Karpas-422 (cell line): ENCODE data around the gene ZNF222. TPM values are rescaled to one million over a fixed set of nuclear protein-coding genes. Genes with fewer than 3 reads are reported as not detected.

Experiments used
- DNase-seq: peaks from one replicate; pipeline ENCODE4 v3.0.0-alpha.2; 2015
- H2AFZ ChIP-seq: fragments of 200-600 bp; sonication (generic); 2 replicates; pipeline ENCODE4 v1.6.1; 2014; ENCODE audit warnings: antibody characterized with exemption, low read length, mixed read lengths
- H3K27ac ChIP-seq: fragments of 200-600 bp; sonication (generic); 2 replicates; pipeline ENCODE4 v1.5.1; 2014; ENCODE audit warnings: mild to moderate bottlenecking, low read length, moderate library complexity
- H3K27me3 ChIP-seq: fragments of 200-600 bp; sonication (generic); 2 replicates; pipeline ENCODE4 v1.6.1; 2014; ENCODE audit warnings: low read length, mixed read lengths
- H3K36me3 ChIP-seq: fragments of 200-600 bp; sonication (generic); 2 replicates; pipeline ENCODE4 v1.6.1; 2014; ENCODE audit warnings: low read length, mixed read lengths; ENCODE audit not compliant: insufficient read depth
- H3K4me1 ChIP-seq: fragments of 200-600 bp; sonication (generic); 2 replicates; pipeline ENCODE4 v1.6.1; 2014; ENCODE audit warnings: mild to moderate bottlenecking, low read length, mixed read lengths
- H3K4me2 ChIP-seq: fragments of 200-600 bp; sonication (generic); 2 replicates; pipeline ENCODE4 v1.6.1; 2014; ENCODE audit warnings: low read length, low read depth, mild to moderate bottlenecking; ENCODE audit not compliant: poor library complexity, severe bottlenecking
- H3K4me3 ChIP-seq: fragments of 200-600 bp; sonication (generic); 2 replicates; pipeline ENCODE4 v1.5.1; 2014; ENCODE audit warnings: mild to moderate bottlenecking, antibody characterized with exemption, low read length, mixed read lengths
- H3K79me2 ChIP-seq: fragments of 200-600 bp; sonication (generic); 2 replicates; pipeline ENCODE4 v1.6.1; 2014; ENCODE audit warnings: mild to moderate bottlenecking, low read length, mixed read lengths
- H3K9ac ChIP-seq: fragments of 200-600 bp; sonication (generic); 2 replicates; pipeline ENCODE4 v1.6.0; 2014; ENCODE audit warnings: low read length
- H3K9me2 ChIP-seq: fragments of 200-600 bp; sonication (generic), shearing (Covaris generic); replicated peaks from 2 replicates; pipeline ENCODE4 v1.6.0; 2014; ENCODE audit warnings: mild to moderate bottlenecking, low read length, moderate library complexity; ENCODE audit not compliant: insufficient read depth
- H3K9me3 ChIP-seq: fragments of 300-700, 200-600 bp; sonication (generic); 2 replicates; pipeline ENCODE4 v1.6.1; 2014; ENCODE audit warnings: low read length, mixed read lengths
- H4K20me1 ChIP-seq: fragments of 200-600 bp; sonication (generic); 2 replicates; pipeline ENCODE4 v1.6.1; 2014; ENCODE audit warnings: mild to moderate bottlenecking, antibody characterized with exemption, low read length, low read depth; ENCODE audit not compliant: insufficient read depth
- total RNA-seq: library from RNA; depleted of rRNA; stranded (reverse); fragments of >200 nt; shearing (Covaris generic); gene quantifications from 2 replicates; pipeline ENCODE4 v1.2.3, GENCODE V29; 2014; ENCODE audit warnings: low replicate concordance

ZNF222 gene
- total RNA-seq, 1 experiment from 2014 or later = 1.7 TPM

DNA sequence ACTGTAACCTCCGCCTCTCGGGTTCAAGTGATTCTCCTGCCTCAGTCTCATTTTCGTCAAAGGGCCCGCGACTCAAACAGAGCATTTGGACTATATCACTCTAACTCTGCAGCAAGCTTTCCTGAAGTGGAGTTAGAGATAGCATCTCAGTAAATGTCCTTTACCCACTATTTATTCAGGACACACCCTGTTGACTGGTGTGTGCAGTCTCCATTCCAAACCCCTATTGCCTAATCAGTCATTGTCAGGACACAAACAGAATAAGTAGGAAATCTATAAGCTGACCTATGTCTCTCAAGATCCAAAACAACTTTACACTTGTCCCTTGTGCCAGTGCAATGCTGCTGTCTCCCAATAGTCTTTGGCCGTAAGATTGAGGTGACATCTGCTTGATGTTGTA, 1.4 kb downstream of the ZNF222 start:
- H4K20me1 ChIP-seq = no peaks in the 10 kb centered on the region
- peaks cover 14% of the 10 kb centered on the region for H3K9me3 ChIP-seq
- no peak overlapping the region for H3K27ac ChIP-seq
- no peaks in the 10 kb centered on the region for H3K79me2 ChIP-seq
- no peaks in the 10 kb centered on the region for H3K9me2 ChIP-seq
- no peak overlapping the region for H3K9ac ChIP-seq
- no peak for DNase-seq
- no peak overlapping the region for H3K4me2 ChIP-seq
- no peaks in the 10 kb centered on the region for H3K27me3 ChIP-seq
- peaks cover 15% of the 10 kb centered on the region for H3K36me3 ChIP-seq
- H3K4me3 ChIP-seq = no peak overlapping the region
- no peak overlapping the region for H2AFZ ChIP-seq
- peaks cover 7% of the 10 kb centered on the region for H3K4me1 ChIP-seq

DNA sequence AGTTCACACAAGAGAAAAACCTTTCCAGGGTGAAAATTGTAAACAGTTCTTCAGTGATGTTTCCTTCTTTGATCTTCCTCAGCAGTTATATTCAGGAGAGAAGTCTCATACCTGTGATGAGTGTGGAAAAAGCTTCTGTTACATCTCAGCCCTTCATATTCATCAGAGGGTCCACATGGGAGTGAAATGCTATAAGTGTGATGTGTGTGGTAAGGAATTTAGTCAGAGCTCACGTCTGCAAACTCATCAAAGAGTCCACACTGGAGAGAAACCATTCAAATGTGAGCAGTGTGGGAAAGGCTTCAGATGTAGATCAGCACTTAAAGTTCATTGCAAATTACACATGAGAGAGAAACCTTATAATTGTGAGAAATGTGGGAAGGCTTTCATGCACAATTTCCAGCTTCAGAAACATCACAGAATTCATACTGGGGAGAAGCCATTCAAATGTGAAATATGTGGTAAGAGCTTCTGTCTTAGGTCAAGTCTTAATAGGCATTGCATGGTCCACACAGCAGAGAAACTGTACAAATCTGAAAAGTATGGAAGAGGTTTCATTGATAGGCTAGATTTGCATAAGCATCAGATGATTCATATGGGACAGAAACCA, 6.9 kb downstream of the ZNF222 start:
- Histone ChIP-seq H3K36me3 (peaks cover 22% of the 10 kb centered on the region), H3K27ac (no peak overlapping the region), H3K9ac (no peak overlapping the region), H2AFZ (no peak overlapping the region), H3K4me1 (no peaks in the 10 kb centered on the region), H3K4me3 (no peak overlapping the region), H3K4me2 (no peak overlapping the region), H4K20me1 (no peaks in the 10 kb centered on the region), H3K79me2 (no peaks in the 10 kb centered on the region), H3K9me2 (no peaks in the 10 kb centered on the region), H3K27me3 (no peaks in the 10 kb centered on the region), H3K9me3 (peaks cover 26% of the 10 kb centered on the region)
- DNase-seq = no peak

DNA sequence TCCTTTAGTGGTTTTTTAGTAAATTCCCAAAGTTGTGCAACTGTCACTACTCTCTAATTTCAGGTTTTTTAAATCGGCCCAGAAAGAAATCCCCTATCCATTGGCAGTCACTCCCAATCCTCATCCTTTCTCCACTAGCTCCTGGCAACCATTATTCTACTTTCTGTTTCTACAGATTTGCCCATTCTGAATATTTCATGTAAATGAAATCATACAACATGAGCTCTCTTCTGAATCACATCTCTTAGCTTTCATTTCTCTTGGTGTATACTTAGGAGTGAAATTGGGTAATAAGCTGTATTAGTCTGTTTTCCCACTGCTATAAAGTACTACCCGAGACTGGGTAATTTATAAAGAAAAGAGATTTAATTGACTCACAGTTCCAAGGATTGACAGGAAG, 17.0 kb downstream of the ZNF222 start:
- H3K4me3 ChIP-seq = no peak overlapping the region
- no peak overlapping the region for H3K4me2 ChIP-seq
- H3K27ac ChIP-seq = no peak overlapping the region
- DNase-seq = no peak
- no peaks in the 10 kb centered on the region for H3K79me2 ChIP-seq
- H2AFZ ChIP-seq = no peak overlapping the region
- no peaks in the 10 kb centered on the region for H3K27me3 ChIP-seq
- H3K4me1 ChIP-seq = no peaks in the 10 kb centered on the region
- no peak overlapping the region for H3K9ac ChIP-seq
- no peaks in the 10 kb centered on the region for H3K36me3 ChIP-seq
- H4K20me1 ChIP-seq = no peaks in the 10 kb centered on the region
- H3K9me3 ChIP-seq = no peaks in the 10 kb centered on the region
- H3K9me2 ChIP-seq = no peaks in the 10 kb centered on the region

DNA sequence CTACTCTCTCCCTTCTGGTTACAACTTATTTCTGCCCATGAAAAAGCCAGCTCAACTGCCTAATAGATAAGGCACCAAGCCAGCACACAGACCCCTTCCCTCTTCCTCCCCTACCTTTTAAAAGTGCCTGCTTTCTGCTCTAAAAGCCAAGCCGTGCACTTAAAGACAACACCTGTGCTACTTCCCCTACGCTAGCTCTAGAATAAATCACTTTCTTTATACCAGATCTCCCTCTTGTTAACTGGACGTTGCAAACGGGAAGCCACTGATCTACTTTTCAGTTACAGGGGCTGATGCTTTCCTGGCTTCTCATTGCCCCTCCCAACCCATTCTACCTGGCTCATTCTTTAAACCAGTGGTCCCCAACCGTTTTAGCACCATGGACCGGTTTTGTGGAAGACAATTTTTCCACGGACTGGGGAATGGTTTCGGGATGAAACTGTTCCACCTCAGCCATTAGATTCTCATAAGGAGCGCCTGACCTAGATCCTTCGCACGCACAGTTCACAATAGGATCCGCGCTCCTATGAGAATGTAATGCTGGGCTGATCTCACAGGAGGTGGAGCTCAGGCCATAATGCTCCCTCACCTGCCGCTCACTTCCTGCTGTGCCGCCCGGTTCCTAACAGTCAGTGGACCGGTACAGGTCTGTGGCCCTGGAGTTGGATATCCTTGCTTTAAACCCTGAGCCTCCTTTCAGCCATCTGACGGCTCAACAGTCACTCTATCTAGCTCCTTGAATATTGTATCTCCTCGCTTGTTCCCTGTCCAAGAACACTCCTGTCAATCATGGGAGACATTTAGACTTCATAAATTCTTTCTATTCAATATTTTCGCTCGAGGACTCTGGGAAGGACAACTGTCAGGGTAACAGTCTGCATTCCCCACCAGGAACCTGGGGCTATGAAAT, 25.8 kb downstream of the ZNF222 start:
- H3K4me3 ChIP-seq = no peak overlapping the region
- no peaks in the 10 kb centered on the region for H3K4me1 ChIP-seq
- H3K27ac ChIP-seq = no peak overlapping the region
- H3K4me2 ChIP-seq = no peak overlapping the region
- H4K20me1 ChIP-seq = no peaks in the 10 kb centered on the region
- H3K79me2 ChIP-seq = no peaks in the 10 kb centered on the region
- no peaks in the 10 kb centered on the region for H3K27me3 ChIP-seq
- no peak for DNase-seq
- no peak overlapping the region for H2AFZ ChIP-seq
- H3K36me3 ChIP-seq = no peaks in the 10 kb centered on the region
- no peaks in the 10 kb centered on the region for H3K9me2 ChIP-seq
- no peak overlapping the region for H3K9ac ChIP-seq
- H3K9me3 ChIP-seq = no peaks in the 10 kb centered on the region

DNA sequence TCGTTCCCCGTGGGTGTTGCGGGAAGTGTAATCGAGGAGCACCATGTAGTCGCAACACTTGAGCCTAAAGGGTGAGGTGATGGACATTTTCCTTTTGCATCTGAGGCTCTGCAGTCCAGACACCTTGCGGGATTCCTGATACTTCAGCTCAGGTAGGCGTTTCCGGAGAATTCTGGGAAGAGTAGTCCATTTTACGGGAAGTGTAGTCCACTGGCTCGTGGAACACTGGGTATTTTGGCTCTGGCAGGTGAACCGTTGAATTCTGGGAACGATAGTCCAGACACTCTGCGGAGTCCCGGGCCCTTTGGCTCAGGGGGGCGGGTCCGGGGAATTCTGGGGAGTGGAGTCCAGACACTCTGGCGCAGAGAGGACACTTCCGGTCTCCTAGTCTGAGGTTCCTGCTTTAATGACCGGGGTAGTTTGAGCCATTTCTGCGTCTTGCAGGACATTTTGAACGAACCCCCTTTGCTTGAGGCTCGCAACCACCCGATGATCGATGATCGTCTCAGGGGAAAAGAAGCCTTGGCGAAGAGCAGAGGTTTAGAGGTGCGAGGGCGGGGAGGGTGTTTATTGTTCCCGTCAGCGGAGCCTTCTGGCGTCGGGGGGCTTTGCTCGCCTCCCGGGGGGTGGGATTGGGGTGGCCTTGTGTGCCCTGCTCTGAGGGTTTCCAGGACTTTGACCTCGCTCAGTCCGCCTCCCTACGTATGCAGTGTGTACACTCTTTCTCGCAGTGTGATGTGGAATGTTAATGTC, 26.6 kb downstream of the ZNF222 start, which contains the start of gene ZNF223:
TSS of gene ZNF223 (plus strand) at position 387 of the 753 bp plus-strand sequence. CDS start 3,141 bp downstream, outside the sequence.
- H3K4me2 ChIP-seq = no peak within 1 kb of the TSS
- DNase-seq = no peak
- no peaks in the 10 kb centered on the region for H3K36me3 ChIP-seq
- H3K27ac ChIP-seq = no peak within 1 kb of the TSS
- H3K9me3 ChIP-seq = no peaks in the 10 kb centered on the region
- H3K4me1 ChIP-seq = no peaks in the 10 kb centered on the region
- no peak within 1 kb of the TSS for H3K9ac ChIP-seq
- H2AFZ ChIP-seq = no peak within 1 kb of the TSS
- H3K9me2 ChIP-seq = no peaks in the 10 kb centered on the region
- no peaks in the 10 kb centered on the region for H3K27me3 ChIP-seq
- H3K79me2 ChIP-seq = no peaks in the 10 kb centered on the region
- no peak within 1 kb of the TSS for H3K4me3 ChIP-seq
- no peaks in the 10 kb centered on the region for H4K20me1 ChIP-seq

DNA sequence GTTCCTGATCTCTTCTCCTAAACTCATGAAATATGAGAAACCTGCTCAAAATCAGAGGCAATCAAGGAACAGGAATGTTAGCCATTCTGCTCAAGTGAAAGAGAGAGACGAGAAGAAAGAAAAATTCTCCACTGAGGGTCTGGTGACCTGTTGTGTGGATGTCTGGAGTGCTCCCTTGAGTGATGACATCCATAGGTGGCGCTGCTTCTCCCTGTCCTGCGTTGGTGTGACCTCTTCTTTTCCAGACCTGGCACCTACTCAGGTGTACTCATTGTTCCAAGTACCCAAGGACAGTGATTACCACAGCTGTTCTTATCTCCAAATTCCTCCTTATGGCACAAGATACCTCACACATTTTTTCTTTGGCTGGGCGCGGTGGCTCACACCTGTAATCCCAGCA, 30.7 kb downstream of the ZNF222 start:
- H3K9ac ChIP-seq = no peak overlapping the region
- no peaks in the 10 kb centered on the region for H4K20me1 ChIP-seq
- H3K9me3 ChIP-seq = no peaks in the 10 kb centered on the region
- H3K79me2 ChIP-seq = no peaks in the 10 kb centered on the region
- H3K27ac ChIP-seq = no peak overlapping the region
- no peaks in the 10 kb centered on the region for H3K36me3 ChIP-seq
- H3K27me3 ChIP-seq = no peaks in the 10 kb centered on the region
- no peaks in the 10 kb centered on the region for H3K9me2 ChIP-seq
- no peak for DNase-seq
- no peak overlapping the region for H3K4me3 ChIP-seq
- H3K4me1 ChIP-seq = no peaks in the 10 kb centered on the region
- H3K4me2 ChIP-seq = no peak overlapping the region
- no peak overlapping the region for H2AFZ ChIP-seq

DNA sequence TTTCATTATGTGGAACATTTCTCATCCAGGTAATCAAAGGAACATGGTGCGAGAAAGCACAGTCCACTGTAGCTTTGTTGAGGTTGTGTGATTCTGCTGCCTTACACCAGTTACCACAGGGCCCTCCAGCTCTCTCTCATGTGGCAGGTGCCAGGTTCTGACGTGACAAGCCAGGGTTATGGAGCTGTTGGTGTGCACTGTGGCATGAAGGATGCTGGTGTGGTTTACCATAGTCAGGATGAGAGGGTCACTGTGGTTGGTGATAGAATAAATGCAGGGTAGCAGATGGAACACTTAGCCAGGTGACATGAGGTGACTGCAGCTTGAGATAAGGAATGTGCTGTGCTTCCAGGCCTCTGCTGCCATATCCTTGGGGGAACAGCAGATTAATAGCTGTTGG, 34.0 kb downstream of the ZNF222 start:
- no peak for DNase-seq
- H3K79me2 ChIP-seq = no peaks in the 10 kb centered on the region
- no peak overlapping the region for H2AFZ ChIP-seq
- no peak overlapping the region for H3K9ac ChIP-seq
- H3K4me1 ChIP-seq = no peaks in the 10 kb centered on the region
- H3K9me2 ChIP-seq = no peaks in the 10 kb centered on the region
- no peaks in the 10 kb centered on the region for H3K36me3 ChIP-seq
- H3K4me2 ChIP-seq = no peak overlapping the region
- no peaks in the 10 kb centered on the region for H4K20me1 ChIP-seq
- no peak overlapping the region for H3K27ac ChIP-seq
- H3K27me3 ChIP-seq = no peaks in the 10 kb centered on the region
- no peak overlapping the region for H3K4me3 ChIP-seq
- no peaks in the 10 kb centered on the region for H3K9me3 ChIP-seq

DNA sequence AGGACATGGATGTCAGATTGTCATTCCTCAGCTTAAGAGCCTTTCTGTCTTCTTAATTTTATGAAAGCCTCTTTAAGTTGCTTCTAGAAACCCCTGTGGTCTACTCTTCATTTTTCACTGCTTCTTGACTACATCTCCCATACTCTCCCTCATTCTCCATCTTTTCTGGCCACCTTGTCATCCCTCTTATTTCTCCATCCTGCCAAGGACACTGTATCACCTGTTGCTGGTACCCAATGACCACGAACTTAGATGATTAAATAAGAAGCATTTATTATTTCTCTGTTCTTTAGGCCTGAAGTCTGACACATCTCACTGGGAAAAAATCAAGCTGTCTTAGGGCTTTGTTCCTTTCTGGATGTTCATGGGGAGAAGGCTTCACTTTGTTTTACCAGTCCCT, 35.9 kb downstream of the ZNF222 start:
- H3K4me2 ChIP-seq = no peak overlapping the region
- no peaks in the 10 kb centered on the region for H3K79me2 ChIP-seq
- no peaks in the 10 kb centered on the region for H3K36me3 ChIP-seq
- no peak overlapping the region for H3K27ac ChIP-seq
- no peaks in the 10 kb centered on the region for H3K4me1 ChIP-seq
- H3K9me2 ChIP-seq = no peaks in the 10 kb centered on the region
- no peak overlapping the region for H3K9ac ChIP-seq
- no peaks in the 10 kb centered on the region for H4K20me1 ChIP-seq
- no peak overlapping the region for H2AFZ ChIP-seq
- H3K27me3 ChIP-seq = no peaks in the 10 kb centered on the region
- H3K4me3 ChIP-seq = no peak overlapping the region
- peaks cover 4% of the 10 kb centered on the region for H3K9me3 ChIP-seq
- no peak for DNase-seq
